ENCODE data around the gene IFRD1. TPM values are rescaled to one million over a fixed set of nuclear protein-coding genes. Genes with fewer than 3 reads are reported as not detected.
A peak's percentile ranks its signal among the peaks of the same experiment; 100 is the strongest.
"Not testable (repeated sequence)": the region's sequence is repeated elsewhere in the genome, so short reads cannot be mapped to it uniquely, and the experiment has no call there.

The IFRD1 gene
- total RNA-seq, 1 experiment from 2014 or later: 54.1 TPM

DNA sequence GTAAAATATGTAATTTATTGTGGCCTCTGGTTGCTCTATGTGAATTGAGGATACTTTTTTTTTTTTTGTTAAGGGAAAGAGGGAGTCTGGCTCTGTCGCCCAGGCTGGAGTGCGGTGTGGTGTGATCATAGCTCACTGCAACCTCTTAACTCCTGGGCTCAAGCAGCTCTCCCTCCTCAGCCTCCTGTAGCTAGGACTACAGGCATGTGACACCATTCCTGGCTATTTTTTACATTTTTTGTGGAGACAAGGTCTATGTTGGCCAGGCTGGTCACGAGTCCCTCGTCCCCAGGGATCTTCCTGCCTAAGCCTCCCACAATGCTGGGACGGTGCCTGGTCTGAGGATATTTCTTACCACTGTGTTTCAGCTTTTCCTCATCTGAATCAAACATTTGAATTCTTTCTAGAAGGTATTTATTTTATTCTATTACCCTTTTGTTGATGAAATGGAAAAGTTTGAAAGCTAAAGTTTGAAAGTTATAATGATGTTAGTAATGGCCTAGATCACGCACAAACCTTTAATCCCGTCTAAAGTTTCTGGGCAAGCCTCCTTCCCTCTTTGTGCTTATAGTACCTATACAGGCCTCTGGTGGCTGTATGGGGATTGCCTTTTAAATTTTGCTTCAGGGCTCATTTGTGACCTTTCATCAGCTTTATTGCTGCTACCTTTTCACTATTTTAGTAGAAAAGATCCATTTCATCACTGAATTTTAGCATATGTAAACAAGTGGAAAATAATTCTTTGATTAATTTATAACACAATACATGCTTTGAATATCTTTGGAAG is 2.0 kb downstream of the IFRD1 start:
- Histone ChIP-seq H3K36me3 (replicated peaks; ENCODE audit: control insufficient read depth, insufficient read depth, low read length) (peaks cover 10% of the 10 kb centered on the region), H3K4me3 (ENCODE audit: insufficient read depth, low read depth, low read length) (peak overlapping the region; percentile 96), H3K27me3 (ENCODE audit: control insufficient read depth, insufficient read depth, low read length) (no peaks in the 10 kb centered on the region)
- no peak for DNase-seq

DNA sequence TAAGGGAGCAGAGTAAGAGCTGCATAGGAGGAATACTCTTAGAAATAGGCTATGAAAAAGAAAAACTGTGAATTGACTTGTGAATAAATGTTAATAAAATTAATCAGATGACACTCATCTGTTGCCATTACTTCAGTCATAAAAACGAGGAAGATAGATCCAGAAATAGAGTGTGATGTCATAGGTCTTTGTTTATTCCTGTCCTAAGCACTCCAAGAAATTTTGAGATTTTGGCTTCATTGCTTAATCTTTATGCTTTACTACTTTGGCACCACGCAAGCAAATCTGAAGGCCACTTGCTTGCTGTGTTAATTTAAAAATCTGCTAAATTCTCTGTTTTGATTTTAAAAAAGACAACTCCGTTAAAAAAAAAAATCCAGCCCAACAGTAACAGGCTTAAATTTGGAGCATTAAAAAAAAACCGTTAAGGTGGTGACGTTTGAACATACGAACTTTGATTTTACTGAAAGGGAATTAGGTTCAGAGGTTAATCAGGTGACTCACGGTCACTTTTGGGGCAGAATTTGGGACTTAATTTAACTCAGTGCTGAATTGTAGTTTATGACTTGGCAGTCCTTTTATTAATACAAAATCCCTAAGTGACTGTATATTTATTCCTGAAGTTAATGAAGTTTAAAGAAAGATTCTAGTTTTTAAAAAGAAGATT is 3.4 kb downstream of the IFRD1 start:
- DNase-seq: no peak
- Histone ChIP-seq H3K27me3 (ENCODE audit: control insufficient read depth, insufficient read depth, low read length) (no peaks in the 10 kb centered on the region), H3K4me3 (ENCODE audit: insufficient read depth, low read depth, low read length) (no peak overlapping the region), H3K36me3 (replicated peaks; ENCODE audit: control insufficient read depth, insufficient read depth, low read length) (peaks cover 16% of the 10 kb centered on the region)

DNA sequence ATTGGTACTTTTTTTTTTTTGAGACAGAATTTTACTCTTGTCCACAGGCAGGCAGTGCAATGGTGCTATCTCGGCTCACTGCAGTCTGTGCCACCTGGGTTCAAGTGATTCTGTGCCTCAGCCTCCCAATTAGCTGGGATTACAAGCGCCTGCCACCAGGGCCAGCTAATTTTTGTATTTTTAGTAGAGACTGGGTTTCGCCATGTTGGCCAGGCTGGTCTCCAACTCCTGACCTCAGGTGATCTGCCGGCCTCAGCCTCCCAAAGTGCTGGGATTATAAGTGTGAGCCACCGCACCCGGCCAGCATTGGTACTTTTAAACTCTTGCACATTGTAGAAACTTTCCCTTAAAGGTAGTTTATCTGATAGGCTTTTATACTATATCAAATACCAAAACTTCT is 3.9 kb downstream of the IFRD1 start:
- H3K4me3 ChIP-seq (ENCODE audit: insufficient read depth, low read depth, low read length); H3K27me3 ChIP-seq (ENCODE audit: control insufficient read depth, insufficient read depth, low read length); DNase-seq: not testable (repeated sequence)
- H3K36me3 ChIP-seq (replicated peaks; ENCODE audit: control insufficient read depth, insufficient read depth, low read length): peaks cover 16% of the 10 kb centered on the region

DNA sequence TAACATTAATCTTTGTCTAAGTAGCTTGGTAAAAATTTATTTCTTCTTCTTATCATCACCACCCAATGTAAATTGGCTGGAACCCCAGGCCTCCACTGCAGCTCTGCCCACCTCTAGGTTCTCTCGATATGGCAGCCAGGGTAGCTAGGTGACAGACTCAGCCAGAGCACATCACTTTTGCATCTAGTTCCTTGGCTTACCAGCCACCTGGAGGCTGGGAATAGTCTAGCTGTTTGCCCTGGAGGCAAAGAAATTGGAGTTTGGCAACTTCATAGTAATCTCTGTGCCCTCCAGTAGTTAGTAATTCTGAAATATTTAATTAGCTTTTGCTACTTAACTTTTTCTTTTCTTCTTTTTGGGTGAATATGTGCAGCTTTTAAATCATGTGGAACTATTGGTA is 9.4 kb downstream of the IFRD1 start:
- Histone ChIP-seq H3K4me3 (ENCODE audit: insufficient read depth, low read depth, low read length) (no peak overlapping the region), H3K36me3 (replicated peaks; ENCODE audit: control insufficient read depth, insufficient read depth, low read length) (peaks cover 32% of the 10 kb centered on the region)
- no peak for DNase-seq

DNA sequence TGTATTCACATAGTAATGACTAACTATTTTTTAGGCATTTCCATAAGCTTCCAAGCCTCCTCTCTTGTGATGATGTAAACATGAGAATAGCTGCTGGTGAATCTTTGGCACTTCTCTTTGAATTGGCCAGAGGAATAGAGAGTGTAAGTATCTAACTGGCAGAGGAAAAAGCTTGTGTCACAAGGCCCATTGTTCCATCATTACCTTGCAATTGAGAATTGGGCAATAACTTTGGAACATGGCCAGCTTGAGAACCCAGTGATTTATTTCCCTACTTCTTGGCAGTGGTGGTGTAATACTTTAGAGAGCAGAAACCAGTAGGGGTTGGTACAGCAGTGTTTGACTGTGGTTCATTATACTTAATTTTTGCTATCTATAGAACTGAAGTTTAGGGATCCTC is 12.0 kb downstream of the IFRD1 start:
- Histone ChIP-seq H3K27me3 (ENCODE audit: control insufficient read depth, insufficient read depth, low read length) (no peaks in the 10 kb centered on the region), H3K4me3 (ENCODE audit: insufficient read depth, low read depth, low read length) (no peak overlapping the region), H3K36me3 (replicated peaks; ENCODE audit: control insufficient read depth, insufficient read depth, low read length) (peaks cover 22% of the 10 kb centered on the region)
- DNase-seq: no peak

More for the DNA sequence above, 9.4 kb downstream of the IFRD1 start:
- H3K27me3 ChIP-seq (ENCODE audit: control insufficient read depth, insufficient read depth, low read length): no peaks in the 10 kb centered on the region

DNA sequence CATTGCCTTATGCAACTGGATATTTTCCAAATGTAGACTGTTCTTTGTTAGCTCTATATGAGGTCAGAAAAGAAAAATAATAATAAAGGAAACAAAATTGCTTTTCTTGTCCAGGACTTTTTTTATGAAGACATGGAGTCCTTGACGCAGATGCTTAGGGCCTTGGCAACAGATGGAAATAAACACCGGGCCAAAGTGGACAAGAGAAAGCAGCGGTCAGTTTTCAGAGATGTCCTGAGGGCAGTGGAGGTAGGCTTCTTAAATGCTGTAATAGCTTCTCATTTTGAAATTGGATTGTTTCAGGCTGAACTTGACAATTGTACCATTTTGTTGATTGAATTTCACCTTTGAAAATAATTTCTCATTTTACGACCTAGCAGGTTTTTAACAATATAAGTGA is 17.6 kb downstream of the IFRD1 start:
- no peaks in the 10 kb centered on the region for H3K27me3 ChIP-seq (ENCODE audit: control insufficient read depth, insufficient read depth, low read length)
- H3K36me3 ChIP-seq (replicated peaks; ENCODE audit: control insufficient read depth, insufficient read depth, low read length): peaks cover 15% of the 10 kb centered on the region
- DNase-seq: no peak
- no peak overlapping the region for H3K4me3 ChIP-seq (ENCODE audit: insufficient read depth, low read depth, low read length)

DNA sequence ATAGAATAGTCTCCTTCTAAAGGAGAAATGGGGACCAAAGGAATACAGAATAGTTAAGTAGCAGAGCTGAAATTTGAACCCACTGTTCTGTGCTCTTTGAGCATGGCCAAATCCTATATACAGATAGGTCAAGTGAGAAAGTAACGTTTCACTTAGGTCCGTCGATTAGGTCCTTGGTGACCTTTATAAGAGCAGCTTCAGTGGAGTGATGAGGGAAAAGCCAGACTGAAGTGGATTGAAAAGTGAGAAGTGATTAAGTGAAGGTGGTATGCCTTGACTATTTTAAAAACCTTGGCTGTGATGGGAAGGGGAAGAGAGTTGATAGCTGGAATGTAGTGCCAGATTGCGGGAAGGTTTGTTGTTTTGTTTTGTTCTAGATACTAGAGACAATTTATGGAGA is 19.9 kb downstream of the IFRD1 start:
- no peaks in the 10 kb centered on the region for H3K27me3 ChIP-seq (ENCODE audit: control insufficient read depth, insufficient read depth, low read length)
- DNase-seq: no peak
- H3K36me3 ChIP-seq (replicated peaks; ENCODE audit: control insufficient read depth, insufficient read depth, low read length): peaks cover 13% of the 10 kb centered on the region
- H3K4me3 ChIP-seq (ENCODE audit: insufficient read depth, low read depth, low read length): no peak overlapping the region

DNA sequence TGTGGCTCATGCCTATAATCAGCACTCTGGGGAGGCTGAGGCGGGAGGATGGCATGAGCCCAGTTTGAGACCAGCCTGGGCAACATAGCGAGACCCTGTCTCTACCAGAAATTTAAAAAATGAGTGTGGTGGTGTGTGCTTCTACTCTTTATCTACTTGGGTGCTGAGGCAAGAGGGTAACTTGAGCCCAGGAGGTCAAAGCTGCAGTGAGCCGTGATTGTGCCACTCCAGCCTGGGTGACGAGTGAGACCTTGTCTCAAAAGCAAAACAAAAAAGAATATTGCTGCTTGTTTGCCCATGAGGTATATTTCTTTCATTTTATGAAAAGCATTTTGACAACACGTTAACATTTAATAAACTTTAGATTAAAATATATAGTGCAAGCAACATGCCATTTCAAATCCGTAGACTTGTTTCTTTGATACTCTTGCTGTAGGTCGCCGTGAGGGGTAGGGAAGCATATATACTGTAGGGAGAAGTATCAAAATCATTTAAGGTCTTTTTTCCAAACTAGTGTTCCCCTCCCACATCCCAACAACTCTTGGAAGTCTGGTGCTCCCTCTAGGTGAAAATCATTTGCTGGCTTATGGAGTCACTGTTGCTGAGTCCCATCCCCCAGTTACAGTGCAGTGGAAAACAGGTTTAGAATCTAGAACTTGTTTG is 26.3 kb downstream of the IFRD1 start:
- no peak for DNase-seq
- Histone ChIP-seq H3K36me3 (replicated peaks; ENCODE audit: control insufficient read depth, insufficient read depth, low read length) (peaks cover 4% of the 10 kb centered on the region), H3K4me3 (ENCODE audit: insufficient read depth, low read depth, low read length) (no peak overlapping the region), H3K27me3 (ENCODE audit: control insufficient read depth, insufficient read depth, low read length) (no peaks in the 10 kb centered on the region)

DNA sequence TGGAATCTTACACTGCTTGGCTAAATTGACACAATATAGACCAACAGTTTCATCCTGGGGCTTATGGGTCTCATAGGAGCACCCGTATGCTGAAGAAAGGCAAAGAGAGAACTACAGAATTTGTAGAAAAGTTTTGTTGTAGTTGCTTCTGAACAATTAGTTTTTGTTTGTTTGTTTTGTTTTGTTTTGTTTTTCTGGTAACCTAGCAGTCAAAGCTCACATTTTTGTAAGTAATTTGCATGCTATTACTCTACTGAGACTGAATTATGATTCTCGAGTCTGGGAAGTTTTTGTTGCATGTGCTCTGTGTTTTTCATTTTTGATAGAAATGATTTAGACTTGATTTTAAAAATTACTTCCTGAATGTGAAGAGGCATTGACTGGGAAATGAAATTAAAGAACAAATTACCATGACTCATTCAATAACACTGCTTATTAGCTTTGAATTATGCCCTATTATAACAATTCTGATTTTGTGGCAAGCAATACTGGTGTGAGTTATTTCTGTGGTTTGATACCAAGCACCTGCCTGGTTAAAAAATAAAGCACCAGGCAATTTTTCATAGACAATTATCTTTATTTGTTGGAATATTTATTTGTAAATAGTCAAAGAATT is 31.0 kb downstream of the IFRD1 start:
- no peak for DNase-seq
- H3K36me3 ChIP-seq (replicated peaks; ENCODE audit: control insufficient read depth, insufficient read depth, low read length): no peaks in the 10 kb centered on the region; the same call in 1 of the 2 replicates

DNA sequence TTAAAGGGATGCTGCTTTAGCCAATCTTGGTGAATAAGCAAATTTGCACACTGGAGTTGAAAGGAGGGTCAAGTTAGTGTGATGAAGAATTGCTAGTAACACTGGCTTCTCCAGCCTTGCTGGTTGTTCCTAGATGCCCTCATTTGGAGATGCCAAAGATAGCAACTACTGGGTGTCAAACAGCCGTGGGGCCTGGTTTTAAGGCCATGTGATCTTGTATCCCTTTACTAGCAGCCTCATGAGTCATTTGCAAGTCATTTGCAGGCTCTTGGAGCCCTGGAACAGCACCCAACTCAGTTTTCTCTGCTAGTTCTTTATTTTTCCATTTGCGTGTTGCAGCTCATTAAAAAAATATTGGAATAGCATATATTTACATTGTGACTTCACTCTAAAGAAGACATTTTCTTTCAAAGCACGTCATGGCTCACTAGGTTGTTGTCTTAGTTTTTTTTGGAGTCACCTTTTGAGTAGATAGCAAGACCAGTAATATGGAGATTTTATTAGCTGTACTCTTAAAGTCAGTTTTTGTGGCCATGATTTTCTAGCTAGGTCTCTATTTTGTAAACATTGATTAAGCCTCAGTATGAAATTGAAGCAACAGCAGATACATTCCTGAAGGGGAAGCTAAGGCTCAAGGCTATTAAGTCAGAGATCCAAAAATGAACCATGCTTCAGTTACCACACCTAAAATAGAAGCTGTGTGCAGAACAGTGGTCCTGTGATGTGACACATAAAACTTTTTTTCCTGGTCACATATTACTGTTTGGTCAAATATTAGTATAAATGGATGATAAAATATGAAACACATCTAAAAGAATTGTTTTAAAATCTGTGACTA is 31.8 kb downstream of the IFRD1 start:
- no peaks in the 10 kb centered on the region for H3K36me3 ChIP-seq (replicated peaks; ENCODE audit: control insufficient read depth, insufficient read depth, low read length)
- DNase-seq: no peak
- H3K4me3 ChIP-seq (ENCODE audit: insufficient read depth, low read depth, low read length): no peak overlapping the region
- H3K27me3 ChIP-seq (ENCODE audit: control insufficient read depth, insufficient read depth, low read length): no peaks in the 10 kb centered on the region

More for the DNA sequence above, 31.0 kb downstream of the IFRD1 start:
- no peak overlapping the region for H3K4me3 ChIP-seq (ENCODE audit: insufficient read depth, low read depth, low read length)
- no peaks in the 10 kb centered on the region for H3K27me3 ChIP-seq (ENCODE audit: control insufficient read depth, insufficient read depth, low read length)

DNA sequence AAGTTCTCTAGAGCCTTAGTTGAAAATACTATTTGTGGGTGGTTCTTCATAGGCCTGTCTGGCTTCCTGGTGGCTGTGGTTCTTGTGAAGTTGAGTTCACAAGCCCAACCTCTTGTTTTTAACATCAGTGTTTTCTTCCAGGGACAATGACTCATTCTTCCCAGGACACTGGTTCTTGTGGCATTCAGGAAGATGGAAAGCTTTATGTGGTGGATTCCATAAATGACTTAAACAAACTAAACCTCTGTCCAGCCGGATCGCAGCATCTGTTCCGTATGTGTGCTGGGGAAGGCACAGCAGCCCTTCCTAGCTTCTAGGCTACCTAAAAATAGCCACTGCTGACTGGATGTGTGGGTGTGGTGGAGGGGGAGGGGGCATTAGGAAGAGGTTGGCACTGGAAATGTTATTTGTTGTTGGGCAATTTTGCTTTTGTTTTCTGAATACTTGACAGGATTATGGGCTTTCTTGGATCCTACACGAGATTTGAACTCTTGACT is 34.5 kb downstream of the IFRD1 start:
- Histone ChIP-seq H3K36me3 (replicated peaks; ENCODE audit: control insufficient read depth, insufficient read depth, low read length) (0 out of 2 replicates have a peak, but pooled peaks cover under 1% of the 10 kb centered on the region), H3K4me3 (ENCODE audit: insufficient read depth, low read depth, low read length) (no peak overlapping the region), H3K27me3 (ENCODE audit: control insufficient read depth, insufficient read depth, low read length) (no peaks in the 10 kb centered on the region)
- no peak for DNase-seq

DNA sequence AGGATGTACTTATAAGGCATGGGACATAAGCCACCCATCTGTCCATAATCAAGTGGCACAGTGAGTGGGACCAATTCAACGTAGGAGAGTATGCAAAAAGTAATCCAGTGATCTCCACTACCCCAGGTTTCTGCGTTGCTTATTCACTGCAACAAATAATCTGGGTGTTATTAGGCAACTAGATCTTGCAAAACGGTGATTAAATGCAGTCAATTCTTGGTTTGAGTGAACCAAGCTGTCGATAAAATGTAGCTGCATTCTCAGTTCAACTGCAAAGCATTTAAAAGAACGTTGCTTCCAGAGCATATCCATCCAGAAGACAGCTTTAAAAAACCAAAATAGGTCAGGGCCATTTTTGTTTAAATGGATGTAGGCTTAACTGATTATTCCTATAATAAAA is 35.5 kb downstream of the IFRD1 start:
- DNase-seq: no peak
- Histone ChIP-seq H3K4me3 (ENCODE audit: insufficient read depth, low read depth, low read length) (no peak overlapping the region), H3K36me3 (replicated peaks; ENCODE audit: control insufficient read depth, insufficient read depth, low read length) (0 out of 2 replicates have a peak, but pooled peaks cover 1% of the 10 kb centered on the region), H3K27me3 (ENCODE audit: control insufficient read depth, insufficient read depth, low read length) (no peaks in the 10 kb centered on the region)

DNA sequence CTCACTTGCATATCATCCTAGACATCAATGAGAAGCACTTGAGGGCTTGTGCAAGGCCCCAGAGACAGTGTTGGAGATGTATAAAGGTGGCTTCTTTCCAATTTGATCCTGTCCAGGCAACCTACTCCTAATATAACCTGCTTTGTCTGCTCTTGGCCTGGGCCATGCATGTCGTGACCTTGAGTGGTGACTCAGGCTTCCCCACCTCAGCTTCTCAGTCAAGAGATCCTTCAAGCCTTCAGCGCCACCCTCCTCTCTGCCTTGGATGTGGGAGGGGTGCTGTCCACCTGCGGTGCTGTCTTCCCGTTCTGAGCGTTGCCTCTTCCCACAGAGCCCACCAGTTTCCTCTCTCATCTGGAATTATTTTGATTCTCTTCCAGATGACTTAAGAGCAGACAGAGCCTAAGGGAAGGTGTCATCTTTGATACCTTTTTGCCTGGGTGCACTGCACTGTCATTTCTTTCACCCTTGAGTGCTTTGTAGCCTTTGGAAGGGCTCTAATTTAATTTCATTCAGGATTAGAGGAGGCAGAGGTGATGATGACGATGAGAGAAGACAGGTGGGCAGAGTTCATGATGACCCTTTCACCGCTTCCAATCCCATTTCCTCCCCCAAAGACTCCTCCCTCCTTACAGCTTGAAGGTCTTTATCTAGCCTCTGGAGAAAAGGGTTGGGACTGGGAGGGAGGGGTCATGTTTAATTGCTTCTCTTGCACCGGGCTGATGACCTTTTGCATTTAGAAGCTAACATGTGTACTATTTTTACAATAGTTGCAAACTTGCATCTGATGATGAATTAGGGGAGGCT is 37.4 kb downstream of the IFRD1 start:
- DNase-seq: no peak
- Histone ChIP-seq H3K36me3 (replicated peaks; ENCODE audit: control insufficient read depth, insufficient read depth, low read length) (0 out of 2 replicates have a peak, but pooled peaks cover 1% of the 10 kb centered on the region), H3K4me3 (ENCODE audit: insufficient read depth, low read depth, low read length) (no peak overlapping the region), H3K27me3 (ENCODE audit: control insufficient read depth, insufficient read depth, low read length) (no peaks in the 10 kb centered on the region)

All from H7 (cell line).